HK-2 (cell line): Measurements from ENCODE around the gene TTC13.

Experiments
- DNase-seq: peaks from one replicate; pipeline ENCODE4 v3.0.0-alpha.2; 2018; ENCODE audit not compliant: unreplicated experiment

Gene TTC13

DNA sequence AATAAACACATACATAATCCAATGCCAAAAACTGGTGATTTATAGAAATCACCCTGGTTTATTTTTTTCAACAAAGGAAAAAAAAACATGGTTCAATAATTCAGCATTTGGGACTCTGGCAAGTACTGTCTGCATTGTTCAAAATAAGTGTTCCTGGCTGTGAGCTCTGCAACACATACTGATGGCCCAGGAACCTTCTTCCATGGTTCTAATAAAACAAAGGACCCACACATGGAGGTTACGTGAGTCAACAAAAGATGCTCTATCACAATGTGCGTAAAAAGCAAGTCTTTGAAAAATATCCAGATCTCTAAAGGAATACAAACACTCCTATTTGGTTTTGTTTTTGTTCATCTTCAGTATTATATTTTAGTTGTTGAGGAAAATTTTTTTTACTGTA lies 72.4 kb downstream of the TTC13 start:
- DNase-seq, result no peak

DNA sequence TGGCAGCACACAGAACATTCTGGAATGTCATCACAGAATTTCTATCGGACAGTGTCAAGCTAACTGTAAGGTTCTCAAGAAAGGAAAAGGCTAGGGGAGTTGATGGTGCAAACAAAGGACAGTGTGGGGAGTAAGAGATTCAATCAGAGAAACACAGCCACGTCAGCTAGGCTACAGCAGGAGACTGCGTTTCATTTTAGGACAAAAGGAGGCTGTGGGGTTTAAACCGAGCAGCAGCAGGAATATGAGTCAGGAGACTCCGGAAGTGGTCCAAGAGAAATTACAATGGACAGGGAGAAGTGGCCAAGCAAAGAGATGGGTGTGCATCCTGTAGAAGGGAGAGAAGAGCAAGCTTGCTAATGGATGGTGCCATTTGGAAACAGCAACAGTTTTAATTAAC lies 72.9 kb downstream of the TTC13 start:
- no peak for DNase-seq

DNA sequence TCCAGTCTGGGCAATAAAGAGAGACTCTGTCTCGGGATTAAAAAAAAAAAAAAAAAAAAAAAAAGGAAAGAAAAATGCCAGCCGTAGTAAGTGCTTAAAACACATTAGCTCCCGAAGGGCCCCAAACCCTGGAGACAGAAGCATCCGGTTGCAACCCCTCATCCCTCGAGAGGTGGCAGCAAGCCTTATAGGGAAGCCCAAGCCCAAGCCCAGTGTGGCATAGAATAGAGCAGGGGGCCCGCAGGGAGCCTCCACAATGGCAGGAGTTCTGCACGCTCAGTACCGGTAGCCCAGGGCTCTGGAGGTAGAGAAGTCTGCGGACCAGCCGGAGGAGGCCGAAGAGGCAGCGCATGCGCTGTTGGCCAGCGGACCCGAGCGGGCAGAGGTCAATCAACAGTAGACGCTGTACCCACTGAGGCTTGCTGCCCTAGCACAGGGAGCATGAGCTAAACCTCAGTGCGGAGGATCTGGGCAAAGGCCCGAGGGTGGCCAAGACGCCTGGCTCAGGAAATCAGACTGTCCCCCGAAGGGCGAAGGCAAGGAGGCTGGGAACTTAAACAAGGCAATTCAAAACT lies 76.2 kb downstream of the TTC13 start:
- no peak for DNase-seq

- no peak for DNase-seq
Observed at GRCh38 chr1:230901671-230902070, 77.0 kb downstream of the TTC13 start.

DNA sequence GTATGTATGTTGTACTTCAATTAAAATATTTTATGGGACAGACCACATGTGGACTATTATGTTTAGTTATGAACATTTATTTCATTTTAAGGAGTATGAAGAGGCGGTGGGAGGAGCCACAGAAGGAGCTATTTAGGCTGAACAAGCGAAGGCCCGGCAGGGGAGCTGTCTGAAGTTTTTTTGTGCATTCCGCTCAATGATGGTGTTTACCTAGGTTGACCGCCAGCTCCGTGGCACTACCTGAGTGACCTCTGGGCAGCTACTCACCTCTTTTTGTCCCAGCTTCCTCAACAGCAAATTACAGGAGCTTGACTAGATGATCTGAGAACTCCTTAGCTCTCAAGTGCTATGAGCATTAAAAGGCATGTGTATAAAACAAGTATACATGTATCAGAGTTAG lies 77.7 kb downstream of the TTC13 start:
- no peak for DNase-seq

DNA sequence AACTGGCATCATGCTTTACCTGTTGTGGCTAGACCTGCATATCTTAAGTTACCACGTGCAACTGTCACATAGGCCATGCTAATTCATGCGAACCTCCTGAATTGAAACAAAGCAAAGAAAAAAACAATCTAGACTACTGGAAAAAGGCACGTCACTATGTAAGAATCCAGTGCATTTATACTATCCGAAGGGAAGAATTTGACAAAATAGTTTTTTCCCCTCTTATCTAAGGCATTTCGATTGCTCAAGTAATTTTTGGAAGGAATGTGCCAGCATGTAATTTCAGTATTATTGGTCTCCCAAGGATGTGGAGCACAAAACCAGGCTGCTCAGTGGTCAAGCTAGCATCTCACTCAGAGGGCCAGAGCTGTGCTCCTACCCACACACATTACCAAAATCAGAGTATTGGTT lies 78.8 kb downstream of the TTC13 start:
- no peak for DNase-seq

- no peak for DNase-seq
Observed at GRCh38 chr1:230898748-230899147, 79.9 kb downstream of the TTC13 start.

GRCh38 chr1:230898144-230898543 lies 80.5 kb downstream of the TTC13 start:
- no peak for DNase-seq

GRCh38 chr1:230896779-230897178 lies 81.9 kb downstream of the TTC13 start:
- no peak for DNase-seq

GRCh38 chr1:230895452-230895851 lies 83.2 kb downstream of the TTC13 start:
- no peak for DNase-seq

- no peak for DNase-seq
Observed at GRCh38 chr1:230894664-230895063, 84.0 kb downstream of the TTC13 start.

DNA sequence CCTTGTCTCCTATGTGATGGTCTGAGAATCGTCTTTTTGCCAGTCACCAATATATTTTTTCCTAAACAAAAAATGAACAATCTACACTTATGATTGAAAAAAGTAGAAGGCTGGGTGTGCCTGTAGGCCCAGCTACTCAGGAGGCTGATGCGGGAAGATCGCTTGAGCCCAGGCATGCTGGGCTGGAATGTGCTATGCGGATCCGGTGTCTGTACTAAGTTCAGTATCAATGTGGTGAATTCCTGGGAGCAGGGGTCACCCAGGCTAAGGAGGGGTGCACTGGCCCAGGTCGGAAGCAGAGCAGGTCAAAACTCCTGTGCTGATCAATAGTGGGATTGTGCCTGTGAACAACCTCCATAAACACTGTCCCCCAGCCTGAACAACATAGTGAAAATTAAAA lies 84.6 kb downstream of the TTC13 start:
- no peak for DNase-seq

DNA sequence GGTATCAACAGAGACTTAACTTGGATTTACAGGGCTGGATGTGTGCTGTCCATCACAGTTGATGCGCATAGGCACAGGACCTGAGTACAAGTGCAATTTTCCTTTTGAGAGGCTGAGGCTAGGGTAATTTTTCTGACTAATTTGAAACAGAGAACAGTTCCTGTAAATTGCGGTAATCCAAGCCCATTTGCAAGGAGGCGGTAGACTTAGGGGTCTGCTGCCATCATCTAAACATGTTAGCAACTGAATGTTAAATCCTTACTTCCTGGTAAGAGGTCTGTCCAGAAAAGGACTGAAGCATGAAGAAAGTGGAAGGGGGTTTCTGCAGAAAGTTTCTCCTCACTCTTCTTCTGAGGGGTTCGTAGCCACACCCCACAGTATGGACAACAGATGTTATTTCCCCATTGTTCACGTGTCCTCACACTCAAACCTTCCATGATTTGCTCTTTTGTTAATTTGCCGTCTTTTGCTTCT lies 86.6 kb downstream of the TTC13 start:
- no peak for DNase-seq

DNA sequence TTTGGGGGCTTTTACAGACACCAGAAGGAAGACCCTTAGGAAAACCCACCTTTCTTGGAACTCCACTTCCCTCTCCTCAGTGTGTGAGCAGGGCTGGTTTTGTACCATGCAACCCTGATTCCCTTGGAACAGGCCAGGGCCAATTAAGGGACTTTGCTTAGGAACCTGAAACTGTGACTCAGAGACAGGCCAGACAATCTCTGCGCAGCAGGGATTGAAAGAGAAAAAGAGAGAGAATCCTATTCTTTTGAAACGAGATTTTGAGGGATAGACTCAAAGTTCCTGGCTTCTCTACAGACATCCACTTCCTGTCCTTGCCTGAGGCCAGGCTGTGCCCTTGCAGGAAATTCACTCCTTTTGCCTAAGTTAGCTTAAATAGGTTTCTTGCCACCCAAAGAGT lies 87.2 kb downstream of the TTC13 start:
- no peak for DNase-seq

GRCh38 chr1:230884646-230885045 lies 94.0 kb downstream of the TTC13 start:
- DNase-seq, result no peak

DNA sequence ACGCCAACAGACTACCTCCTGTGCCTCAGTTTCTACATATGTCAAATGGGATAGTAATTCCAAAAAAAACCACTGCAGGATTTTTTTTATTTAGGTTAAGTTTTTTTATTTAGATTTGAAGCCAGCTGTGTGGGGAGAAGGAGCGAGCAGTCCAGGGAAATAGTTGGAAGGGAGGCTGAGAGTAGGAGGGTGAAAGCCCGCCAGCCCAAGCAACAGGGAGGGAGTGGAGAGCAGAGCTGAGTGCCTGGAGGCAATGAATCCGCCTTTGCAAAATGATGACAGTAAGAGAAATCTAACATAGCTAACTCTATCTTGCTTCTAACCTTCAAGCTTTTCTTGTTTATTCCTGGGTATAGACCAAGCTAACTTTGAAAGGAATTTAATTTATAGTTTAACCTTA lies 94.7 kb downstream of the TTC13 start:
- no peak for DNase-seq

DNA sequence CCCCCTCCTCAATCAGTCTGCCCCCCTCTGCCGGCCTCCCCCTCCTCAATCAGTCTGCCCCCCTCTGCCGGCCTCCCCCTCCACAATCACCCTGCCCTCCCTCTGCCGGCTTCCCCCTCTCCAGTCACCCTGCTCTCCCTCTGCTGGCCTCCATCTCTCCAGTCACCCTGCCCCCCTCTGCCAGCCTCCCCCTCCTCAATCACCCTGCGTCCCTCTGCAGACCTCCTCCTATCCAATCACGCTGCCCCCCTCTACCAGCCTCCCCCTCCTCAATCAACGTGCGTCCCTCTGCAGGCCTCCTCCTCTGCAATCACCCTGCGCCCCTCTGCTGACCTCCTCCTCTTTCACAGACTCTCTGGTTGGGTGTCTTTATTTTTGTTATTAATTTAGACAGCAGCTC lies 98.9 kb downstream of the TTC13 start:
- no peak for DNase-seq

DNA sequence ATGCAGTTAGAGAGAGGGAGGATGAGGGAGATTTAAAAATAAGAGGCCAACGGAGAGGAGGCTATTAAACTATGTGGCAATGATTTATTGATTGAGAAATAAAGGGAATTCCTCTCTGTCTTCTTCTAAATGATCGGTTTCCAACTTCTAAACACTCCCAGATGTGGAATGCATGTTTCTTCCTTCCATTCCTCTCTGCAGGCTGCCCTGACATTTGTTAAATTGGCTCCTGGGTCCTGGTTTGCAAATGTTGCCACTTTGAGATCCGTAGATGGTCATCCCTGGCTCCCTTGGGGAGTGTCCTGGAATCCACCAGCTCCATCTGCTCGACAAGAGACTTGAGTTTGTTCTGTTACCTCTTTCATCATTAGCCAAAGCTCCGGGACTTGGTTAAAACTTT lies 100.1 kb downstream of the TTC13 start:
- DNase-seq, result no peak

GRCh38 chr1:230877924-230878590 lies 100.6 kb downstream of the TTC13 start:
- DNase-seq, result no peak

DNA sequence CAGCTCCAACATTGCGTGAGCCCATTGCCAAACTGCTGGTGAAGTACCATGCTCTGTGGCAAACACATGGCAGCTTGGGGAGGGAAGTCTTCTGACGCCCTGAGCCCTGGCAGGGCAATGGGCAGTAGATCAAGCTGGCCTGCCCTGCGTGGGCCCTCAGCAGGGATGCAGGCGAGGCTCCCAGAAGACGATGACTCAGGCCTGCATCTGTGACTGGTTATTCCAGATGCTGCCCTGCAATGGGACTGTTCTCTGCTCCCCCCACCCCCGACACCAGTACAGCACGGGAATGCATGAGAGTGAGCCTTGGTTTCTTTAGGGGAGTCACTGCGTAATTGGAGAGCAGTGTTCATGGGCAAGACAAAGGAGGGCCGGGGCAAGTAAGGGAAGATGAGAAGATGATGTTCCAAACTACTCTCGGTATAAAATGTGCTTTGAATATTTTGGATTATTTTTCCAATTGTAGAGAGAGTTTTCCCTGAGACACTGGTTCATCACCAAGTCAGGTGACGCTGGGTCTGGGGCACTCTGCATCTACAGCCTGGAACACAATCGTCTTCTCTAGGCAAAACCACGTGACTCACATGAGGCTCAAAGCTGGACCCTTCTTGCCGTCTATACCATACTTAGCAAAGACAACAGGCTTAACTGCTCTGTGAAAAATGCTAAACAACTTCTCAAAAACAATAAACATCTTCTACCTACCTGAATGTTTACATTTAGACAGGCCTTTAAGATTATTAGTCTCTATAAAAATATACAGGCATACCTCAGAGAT lies 101.3 kb downstream of the TTC13 start:
- DNase-seq, result no peak

GRCh38 chr1:230876660-230877059 lies 102.0 kb downstream of the TTC13 start:
- no peak for DNase-seq

DNA sequence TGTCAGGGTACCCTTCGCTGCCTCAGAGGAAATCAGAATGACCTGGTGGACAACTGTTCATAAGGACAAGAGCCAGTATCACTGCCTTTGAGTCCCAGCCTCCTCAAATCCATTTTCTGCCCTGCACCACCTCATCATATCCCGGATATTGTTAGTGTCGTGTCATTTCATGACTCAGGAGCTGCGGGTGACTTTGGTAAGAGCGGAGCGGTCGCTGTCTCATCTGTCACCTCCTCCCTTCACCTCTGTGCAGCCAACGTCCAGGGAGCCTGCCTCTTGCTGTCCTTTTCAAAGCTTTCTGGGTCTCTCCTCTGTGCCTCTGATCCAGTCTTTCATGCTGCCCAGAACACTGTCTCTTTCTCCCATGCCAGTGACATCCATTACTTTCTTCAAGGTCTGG lies 103.3 kb downstream of the TTC13 start:
- no peak for DNase-seq

DNA sequence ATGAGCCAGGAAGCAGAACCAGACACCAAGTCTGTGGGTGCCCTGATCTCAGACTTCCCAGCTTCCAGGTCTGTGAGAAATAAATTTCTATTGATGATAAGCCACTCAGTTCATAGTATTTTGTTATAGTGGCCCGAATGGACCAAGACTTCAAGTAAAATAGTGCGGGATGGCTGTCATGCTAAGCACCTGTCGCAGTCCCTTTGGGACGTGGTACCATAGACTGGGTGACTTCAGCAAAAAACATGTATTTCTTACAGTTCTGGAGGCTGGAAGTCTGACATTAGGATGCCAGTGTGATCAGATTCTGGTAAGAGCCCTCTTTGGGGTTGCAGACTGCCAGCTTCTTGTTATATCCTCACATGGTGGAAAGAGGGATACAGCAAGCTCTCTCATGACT lies 107.7 kb downstream of the TTC13 start:
- no peak for DNase-seq
